ENCODE results near the gene SYNE4. TPM values are rescaled to one million over a fixed set of nuclear protein-coding genes. Genes with fewer than 3 reads are reported as not detected.
"Not testable (repeated sequence)": the region's sequence is repeated elsewhere in the genome, so short reads cannot be mapped to it uniquely, and the experiment has no call there.

Gene SYNE4
- total and polyA plus RNA-seq, 2 donors (not counting 3 experiments of a cell fraction or from before 2014, with no cell fraction given), result 0.46 to 0.62 TPM

- CTCF ChIA-PET; H3K9me3 ChIP-seq (replicated peaks; ENCODE audit: control insufficient read depth, insufficient read depth, low read length); H3K9ac ChIP-seq (replicated peaks; ENCODE audit: extremely low read depth, insufficient read depth, low read length); H3K9me1 ChIP-seq (replicated peaks; ENCODE audit: control insufficient read depth, extremely low read depth, insufficient read depth, low read length); FAIRE-seq; H3K79me2 ChIP-seq (ENCODE audit: control insufficient read depth, insufficient read depth, low read length); POLR2A ChIA-PET; H2AFZ ChIP-seq (ENCODE audit: low read depth, low read length); H3K36me3 ChIP-seq (ENCODE audit: control insufficient read depth in 2 of 2, extremely low read depth in 1 of 2, insufficient read depth in 2 of 2, low read length in 2 of 2); BruUV-seq (replicated peaks); H3K4me1 ChIP-seq (ENCODE audit: control insufficient read depth, extremely low read depth, insufficient read depth, low read length); H4K20me1 ChIP-seq (replicated peaks; ENCODE audit: control insufficient read depth, extremely low read depth, insufficient read depth, low read length); DNase-seq (ENCODE audit: low read depth, low spot score); dilution Hi-C loops (cut with MboI; ENCODE audit: extremely low pct_ligation_motif_present, low sequenced_read_pairs); H3K4me3 ChIP-seq (replicated peaks in 1 of 3; ENCODE audit: insufficient read depth in 1 of 3, low read depth in 1 of 3, low read length in 3 of 3); H3K4me2 ChIP-seq (ENCODE audit: insufficient read depth, low read length); H3K27ac ChIP-seq (ENCODE audit: insufficient read depth, low read depth, low read length); intact Hi-C loops (cut with micrococcal nuclease): not testable (repeated sequence)
- peaks cover 21 to 27% of the 10 kb centered on the region in 2 experiments for H3K27me3 ChIP-seq (ENCODE audit: control insufficient read depth in 2 of 2, insufficient read depth in 2 of 2, low read length in 2 of 2)
Measured at GRCh38 chr19:35957411-35957810, 51.2 kb downstream of the SYNE4 start.

- CTCF ChIA-PET, result no interaction called here
- dilution Hi-C loops (cut with MboI; ENCODE audit: extremely low pct_ligation_motif_present, low sequenced_read_pairs) (no loop called here), intact Hi-C loops (cut with micrococcal nuclease) (no loop called here)
Measured at GRCh38 chr19:35955881-35956634, 52.6 kb downstream of the SYNE4 start.

More at GRCh38 chr19:35955881-35956634, 52.6 kb downstream of the SYNE4 start:
- Histone ChIP-seq H2AFZ (ENCODE audit: low read depth, low read length) (no peak overlapping the region), H3K4me1 (ENCODE audit: control insufficient read depth, extremely low read depth, insufficient read depth, low read length) (peaks cover 2% of the 10 kb centered on the region), H3K27ac (ENCODE audit: insufficient read depth, low read depth, low read length) (no peak overlapping the region), H3K4me2 (ENCODE audit: insufficient read depth, low read length) (no peak overlapping the region), H3K79me2 (ENCODE audit: control insufficient read depth, insufficient read depth, low read length) (no peaks in the 10 kb centered on the region), H3K9ac (replicated peaks; ENCODE audit: extremely low read depth, insufficient read depth, low read length) (no peak overlapping the region), H3K9me3 (replicated peaks; ENCODE audit: control insufficient read depth, insufficient read depth, low read length) (no peaks in the 10 kb centered on the region), H3K36me3 (ENCODE audit: control insufficient read depth in 2 of 2, extremely low read depth in 1 of 2, insufficient read depth in 2 of 2, low read length in 2 of 2) (no peaks in the 10 kb centered on the region), H3K27me3 (ENCODE audit: control insufficient read depth in 2 of 2, insufficient read depth in 2 of 2, low read length in 2 of 2) (peaks cover 21 to 27% of the 10 kb centered on the region in 2 experiments), H4K20me1 (replicated peaks; ENCODE audit: control insufficient read depth, extremely low read depth, insufficient read depth, low read length) (no peaks in the 10 kb centered on the region), H3K4me3 (replicated peaks in 1 of 3; ENCODE audit: insufficient read depth in 1 of 3, low read depth in 1 of 3, low read length in 3 of 3) (no peak overlapping the region), H3K9me1 (replicated peaks; ENCODE audit: control insufficient read depth, extremely low read depth, insufficient read depth, low read length) (no peaks in the 10 kb centered on the region)
- BruUV-seq (replicated peaks), result no TSS peak
- no peak for TF ChIP-seq EZH2 (IDR thresholded peaks at IDR 0.05; ENCODE audit: borderline replicate concordance, low read depth, low read length, severe bottlenecking)
- no peak for TF ChIP-seq JUN (IDR thresholded peaks at IDR 0.05; ENCODE audit: borderline replicate concordance, insufficient read depth, insufficient read length, low read depth)
- no peak for TF ChIP-seq GATA2 (IDR thresholded peaks at IDR 0.05; ENCODE audit: insufficient read depth, insufficient read length, low read depth, low read length)
- no peak for TF ChIP-seq MAX (IDR thresholded peaks at IDR 0.05; ENCODE audit: insufficient read depth, insufficient read length)
- no peak for TF ChIP-seq FOS (IDR thresholded peaks at IDR 0.05; ENCODE audit: borderline replicate concordance, insufficient read depth, low read length)
- TF ChIP-seq POLR2A (IDR thresholded peaks at IDR 0.05; ENCODE audit: low read depth, low read length), result no peak
- TF ChIP-seq CTCF (IDR thresholded peaks at IDR 0.05; ENCODE audit: extremely low read depth in 1 of 2, insufficient read depth in 1 of 2, low read depth in 1 of 2, low read length in 2 of 2), result no peak
- TF ChIP-seq MYC (IDR thresholded peaks at IDR 0.05; ENCODE audit: low read depth, low read length), result no peak
- no peak for TF ChIP-seq POLR2AphosphoS5 (IDR thresholded peaks at IDR 0.05; ENCODE audit: insufficient read depth, low read depth, low read length)
- POLR2A ChIA-PET, result no interaction called here
- no peak for FAIRE-seq
- DNase-seq (ENCODE audit: low read depth, low spot score), result no peak

All from endothelial cell of umbilical vein (primary cell).